Ovary (tissue), 3 donors: ENCODE results near the gene MYBPC1.

Experiments
- EP300 ChIP-seq: sonication (generic); formaldehyde crosslinking; IDR thresholded peaks from one replicate; pipeline ENCODE4 v1.6.1; 2017; ENCODE audit warnings: antibody characterized with exemption
- POLR2A ChIP-seq: fragments of 450-650 bp; IDR thresholded peaks from one replicate; pipeline ENCODE4 v1.6.1; 2017; ENCODE audit warnings: antibody characterized with exemption, mild to moderate bottlenecking, moderate library complexity
- TF ChIP-seq, protein P1 (sequence below), 3 donors: fragments of 450-650 bp in 2 of 3; fragments of 200-600 bp in 1 of 3; IDR thresholded peaks; one replicate each; pipeline versions ENCODE4 v1.5.1 to v1.8.0; 2016 to 2022; ENCODE audit warnings: antibody characterized with exemption in 3 of 3, mild to moderate bottlenecking in 1 of 3
- donor health status: DM: no; HTN: no; CAD: no.

DNA sequence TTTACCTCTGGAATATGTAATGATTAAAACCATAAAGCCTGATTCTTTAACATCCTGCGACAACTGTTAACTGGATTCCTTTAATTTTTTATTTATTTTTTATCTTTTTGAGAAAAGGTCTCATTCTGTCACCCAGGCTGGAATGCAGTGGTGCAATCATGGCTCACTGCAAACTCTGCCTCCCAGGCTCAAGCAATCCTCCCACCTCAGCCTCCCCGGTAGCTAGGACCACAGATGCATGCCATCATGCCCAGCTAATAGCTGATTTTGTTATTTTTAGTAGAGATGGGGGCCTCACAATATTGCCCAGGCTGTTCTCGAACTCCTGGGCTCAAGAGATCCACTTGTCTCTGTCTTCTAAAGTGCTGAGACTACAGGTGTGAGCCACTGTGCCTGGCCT, 3.7 kb downstream of the MYBPC1 start:
- TF ChIP-seq, protein P1, sequence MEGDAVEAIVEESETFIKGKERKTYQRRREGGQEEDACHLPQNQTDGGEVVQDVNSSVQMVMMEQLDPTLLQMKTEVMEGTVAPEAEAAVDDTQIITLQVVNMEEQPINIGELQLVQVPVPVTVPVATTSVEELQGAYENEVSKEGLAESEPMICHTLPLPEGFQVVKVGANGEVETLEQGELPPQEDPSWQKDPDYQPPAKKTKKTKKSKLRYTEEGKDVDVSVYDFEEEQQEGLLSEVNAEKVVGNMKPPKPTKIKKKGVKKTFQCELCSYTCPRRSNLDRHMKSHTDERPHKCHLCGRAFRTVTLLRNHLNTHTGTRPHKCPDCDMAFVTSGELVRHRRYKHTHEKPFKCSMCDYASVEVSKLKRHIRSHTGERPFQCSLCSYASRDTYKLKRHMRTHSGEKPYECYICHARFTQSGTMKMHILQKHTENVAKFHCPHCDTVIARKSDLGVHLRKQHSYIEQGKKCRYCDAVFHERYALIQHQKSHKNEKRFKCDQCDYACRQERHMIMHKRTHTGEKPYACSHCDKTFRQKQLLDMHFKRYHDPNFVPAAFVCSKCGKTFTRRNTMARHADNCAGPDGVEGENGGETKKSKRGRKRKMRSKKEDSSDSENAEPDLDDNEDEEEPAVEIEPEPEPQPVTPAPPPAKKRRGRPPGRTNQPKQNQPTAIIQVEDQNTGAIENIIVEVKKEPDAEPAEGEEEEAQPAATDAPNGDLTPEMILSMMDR (IDR thresholded peaks at IDR 0.05), result no peak
- TF ChIP-seq POLR2A (no peak), EP300 (no peak)
